Sigmoid colon (tissue), 4 donors: ENCODE results near the gene TIAM1.

Source experiments
- CTCF ChIP-seq, 4 experiments: fragments of 450-650 bp in 3 of 4; fragments of 200-600 bp in 1 of 4; IDR thresholded peaks; one replicate each; pipeline ENCODE4 v1.5.1; 2016 to 2019; ENCODE audit warnings: antibody characterized with exemption in 4 of 4, mild to moderate bottlenecking in 3 of 4, moderate library complexity in 2 of 4
- EP300 ChIP-seq, 4 donors: sonication (generic); formaldehyde crosslinking; IDR thresholded peaks; one replicate each; pipeline ENCODE4 v1.6.1; 2017; ENCODE audit warnings: antibody characterized with exemption in 4 of 4
- POLR2A ChIP-seq, 2 donors: fragments of 450-650 bp; IDR thresholded peaks; one replicate each; pipeline ENCODE4 v1.6.1; 2016; ENCODE audit warnings: antibody characterized with exemption in 2 of 2, mild to moderate bottlenecking in 2 of 2, moderate library complexity in 2 of 2
- POLR2AphosphoS5 ChIP-seq, 4 donors: sonication (generic); formaldehyde crosslinking; IDR thresholded peaks; one replicate each; pipeline ENCODE4 v1.6.1; 2017; ENCODE audit warnings: antibody characterized with exemption in 4 of 4

GRCh38 chr21:31198575-31198974 is 145.5 kb downstream of the TIAM1 start:
- TF ChIP-seq EP300 (IDR thresholded peaks at IDR 0.05) (no peak), POLR2AphosphoS5 (IDR thresholded peaks at IDR 0.05) (no peak), CTCF (IDR thresholded peaks at IDR 0.05) (peak; percentile 11 to 59 (median 42)), POLR2A (IDR thresholded peaks at IDR 0.05) (no peak)
